Gastrocnemius medialis (tissue), 4 donors: ENCODE data around the gene CACNA1G. TPM values are rescaled to one million over a fixed set of nuclear protein-coding genes. Genes with fewer than 3 reads are reported as not detected.
A peak's percentile ranks its signal among the peaks of the same experiment; 100 is the strongest.

Experiments used
- ATAC-seq, 2 donors: fragments of 150-250 bp; one replicate each; pipeline ENCODE4 v1.9.1; 2016
- DNase-seq, 2 donors: peaks; one replicate each; pipeline ENCODE4 v3.0.0-alpha.2; 2019
- H3K27ac ChIP-seq, 4 donors: fragments of 200-600 bp; sonication (generic); 1 replicate in 1 of 4; 2 replicates in 3 of 4; pipeline ENCODE4 v1.5.1; 2016 to 2018; ENCODE audit warnings: mild to moderate bottlenecking in 2 of 4, moderate library complexity in 1 of 4
- H3K27me3 ChIP-seq, 3 donors: fragments of 200-600 bp; sonication (generic) in 2 of 3; 1 replicate in 1 of 3; 2 replicates in 2 of 3; pipeline versions ENCODE4 v1.5.1 to v1.6.0; 2016 to 2019; ENCODE audit warnings: mild to moderate bottlenecking in 1 of 3, moderate library complexity in 1 of 3
- H3K36me3 ChIP-seq, 2 donors: fragments of 200-600 bp; sonication (generic) in 1 of 2; one replicate each; pipeline ENCODE4 v1.5.1; 2017 to 2018
- H3K4me1 ChIP-seq, 2 donors: fragments of 200-600 bp; sonication (generic) in 1 of 2; one replicate each; pipeline ENCODE4 v1.5.1; 2016 to 2017; ENCODE audit warnings: mild to moderate bottlenecking in 2 of 2
- H3K4me3 ChIP-seq, 4 donors: fragments of 200-600 bp; sonication (generic) in 3 of 4; 1 replicate in 1 of 4; 2 replicates in 3 of 4; pipeline ENCODE4 v1.5.1; 2016 to 2019; ENCODE audit warnings: mild to moderate bottlenecking in 2 of 4
- H3K9me3 ChIP-seq, 3 donors: fragments of 200-600 bp; sonication (generic) in 2 of 3; 1 replicate in 1 of 3; 2 replicates in 2 of 3; pipeline ENCODE4 v1.5.1; 2016 to 2019
- CTCF ChIP-seq, 5 experiments: fragments of 450-650 bp in 3 of 5; fragments of 200-600 bp in 2 of 5; sonication (generic) in 2 of 5; IDR thresholded peaks in 4 of 5; conservative IDR thresholded peaks in 1 of 5; 1 replicate in 4 of 5; 2 replicates in 1 of 5; pipeline ENCODE4 v1.5.1; 2016 to 2019; ENCODE audit warnings: antibody characterized with exemption in 5 of 5, mild to moderate bottlenecking in 3 of 5, moderate library complexity in 3 of 5
- POLR2A ChIP-seq, 2 donors: fragments of 450-650 bp; IDR thresholded peaks; one replicate each; pipeline ENCODE4 v1.6.1; 2017; ENCODE audit warnings: antibody characterized with exemption in 2 of 2, mild to moderate bottlenecking in 2 of 2, moderate library complexity in 2 of 2
- in situ Hi-C, 4 donors: fragments of 200-750 bp; cut with MboI; loops; one replicate each; pipeline versions ENCODE4 v1.15.0 to v1.8.0; 2017; ENCODE audit warnings: low sequenced_read_pairs in 4 of 4
- intact Hi-C: fragments of 100-400 bp; cut with DNase I; formaldehyde crosslinking; loops from one replicate; pipeline ENCODE4 v1.15.1; 2023; ENCODE audit warnings: low total_unique reads
- total RNA-seq, 4 donors: library from RNA; depleted of rRNA; stranded (reverse); fragments of >200 nt; gene quantifications; one replicate each; pipeline versions ENCODE4 v1.1.0 to v1.2.3, GENCODE V29; 2016

The CACNA1G gene
- total RNA-seq, 4 donors from 2014 or later = 0.09 to 0.10 TPM; not detected in 2

GRCh38 chr17:50621574-50622031 is 61.1 kb downstream of the CACNA1G start:
- H3K27me3 ChIP-seq = peaks cover 0 to 10% (median 0%) of the 10 kb centered on the region in 3 donors
- intact Hi-C loops = no loop called here

GRCh38 chr17:50624321-50624934 is 63.9 kb downstream of the CACNA1G start:
- intact Hi-C loops (no loop called here), in situ Hi-C loops (loop anchor here in 1 of 4 donors (10.0 kb wide), 1 partner anchor 70 kb away; no protein-coding TSS in a partner anchor)
- TF ChIP-seq POLR2A (IDR thresholded peaks at IDR 0.05) (no peak), CTCF (IDR thresholded peaks at IDR 0.05 in 4 of 5, conservative IDR thresholded peaks at IDR 0.05 in 1 of 5) (no peak)
- no peak for DNase-seq
- Histone ChIP-seq H3K36me3 (no peaks in the 10 kb centered on the region), H3K4me1 (no peaks in the 10 kb centered on the region), H3K4me3 (no peak overlapping the region), H3K9me3 (no peaks in the 10 kb centered on the region), H3K27ac (no peak overlapping the region), H3K27me3 (peaks cover 0 to 18% (median 3%) of the 10 kb centered on the region in 3 donors)
- no peak for ATAC-seq

More at GRCh38 chr17:50621574-50622031, 61.1 kb downstream of the CACNA1G start:
- Histone ChIP-seq H3K9me3 (no peaks in the 10 kb centered on the region), H3K36me3 (no peaks in the 10 kb centered on the region), H3K4me1 (no peaks in the 10 kb centered on the region), H3K4me3 (no peak overlapping the region), H3K27ac (no peak overlapping the region)
- DNase-seq = no peak
- no peak for TF ChIP-seq POLR2A (IDR thresholded peaks at IDR 0.05)
- no peak for TF ChIP-seq CTCF (IDR thresholded peaks at IDR 0.05 in 4 of 5, conservative IDR thresholded peaks at IDR 0.05 in 1 of 5)
- ATAC-seq = no peak
- in situ Hi-C loops = loop anchor here in 1 of 4 donors (10.0 kb wide), 1 partner anchor 67 kb away; no protein-coding TSS in a partner anchor

DNA sequence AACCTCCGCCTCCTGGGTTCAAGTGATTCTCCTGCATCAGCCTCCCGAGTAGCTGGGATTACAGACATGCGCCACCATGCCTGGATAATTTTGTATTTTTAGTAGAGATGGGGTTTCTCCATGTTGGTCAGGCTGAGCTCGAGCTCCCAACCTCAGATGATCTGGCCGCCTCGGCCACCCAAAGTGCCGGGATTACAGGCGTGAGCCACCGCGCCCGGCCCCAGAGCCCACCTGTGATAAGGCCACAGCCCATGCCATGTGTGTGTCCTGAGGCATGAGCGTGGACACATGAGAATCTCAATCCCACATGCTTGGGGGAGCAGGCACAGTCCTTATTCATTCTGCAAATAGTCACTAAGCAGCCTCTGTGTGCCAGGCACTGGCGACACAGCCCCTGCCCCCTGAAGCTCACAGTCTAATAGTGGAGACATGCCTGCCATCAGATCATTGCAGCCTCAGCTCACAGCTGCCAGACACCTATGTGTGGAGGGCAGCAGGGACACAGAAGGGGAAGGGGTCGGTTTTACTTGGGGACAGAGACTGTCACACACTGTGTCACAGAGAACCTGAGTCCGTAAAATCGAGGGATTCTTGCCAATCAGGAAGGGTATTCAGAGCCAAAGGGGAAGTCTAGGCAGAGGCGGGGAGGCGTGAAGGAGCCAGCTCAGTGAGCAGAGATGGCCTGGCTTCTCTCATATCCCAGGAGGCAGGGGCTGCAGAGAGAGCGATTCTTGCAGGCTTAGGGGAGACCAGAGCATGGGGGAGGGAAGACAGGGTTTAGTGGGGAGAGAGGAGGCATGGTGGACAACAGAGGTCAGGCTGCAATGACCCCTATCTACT is 64.7 kb downstream of the CACNA1G start:
- ATAC-seq = no peak
- no peak for TF ChIP-seq POLR2A (IDR thresholded peaks at IDR 0.05)
- TF ChIP-seq CTCF (IDR thresholded peaks at IDR 0.05 in 4 of 5, conservative IDR thresholded peaks at IDR 0.05 in 1 of 5) = no peak
- Histone ChIP-seq H3K4me3 (no peak overlapping the region), H3K4me1 (no peaks in the 10 kb centered on the region), H3K27ac (no peak overlapping the region), H3K27me3 (peaks cover 0 to 18% (median 7%) of the 10 kb centered on the region in 3 donors), H3K9me3 (no peaks in the 10 kb centered on the region), H3K36me3 (no peaks in the 10 kb centered on the region)
- no peak for DNase-seq
- in situ Hi-C loops (loop anchor here (5.0 to 25.0 kb wide), 4 partner anchors 70 to 88 kb away; partner anchors contain the start of genes SPATA20 (in 2 of the 4) and EPN3 (in 1 of the 4)), intact Hi-C loops (no loop called here)

GRCh38 chr17:50626037-50626574 is 65.6 kb downstream of the CACNA1G start:
- Histone ChIP-seq H3K4me3 (no peak overlapping the region), H3K27ac (no peak overlapping the region), H3K9me3 (no peaks in the 10 kb centered on the region), H3K27me3 (peaks cover 0 to 13% (median 7%) of the 10 kb centered on the region in 3 donors), H3K36me3 (no peaks in the 10 kb centered on the region), H3K4me1 (no peaks in the 10 kb centered on the region)
- peak; percentile 34 to 82 (median 79) for TF ChIP-seq CTCF (IDR thresholded peaks at IDR 0.05 in 4 of 5, conservative IDR thresholded peaks at IDR 0.05 in 1 of 5)
- no peak for TF ChIP-seq POLR2A (IDR thresholded peaks at IDR 0.05)
- DNase-seq (peak; percentile 16 to 64), ATAC-seq (peak; percentile 79 to 88)
- intact Hi-C loops (loop anchor here (1.0 to 2.0 kb wide), 2 partner anchors 79 to 147 kb away; partner anchors contain the start of genes RSAD1 and SPATA20), in situ Hi-C loops (loop anchor here (5.0 to 25.0 kb wide), 4 partner anchors 71 to 89 kb away; partner anchors contain the start of genes SPATA20 (in 2 of the 4) and EPN3 (in 1 of the 4))
